Measurements from ENCODE around the gene ARHGAP44.

DNA sequence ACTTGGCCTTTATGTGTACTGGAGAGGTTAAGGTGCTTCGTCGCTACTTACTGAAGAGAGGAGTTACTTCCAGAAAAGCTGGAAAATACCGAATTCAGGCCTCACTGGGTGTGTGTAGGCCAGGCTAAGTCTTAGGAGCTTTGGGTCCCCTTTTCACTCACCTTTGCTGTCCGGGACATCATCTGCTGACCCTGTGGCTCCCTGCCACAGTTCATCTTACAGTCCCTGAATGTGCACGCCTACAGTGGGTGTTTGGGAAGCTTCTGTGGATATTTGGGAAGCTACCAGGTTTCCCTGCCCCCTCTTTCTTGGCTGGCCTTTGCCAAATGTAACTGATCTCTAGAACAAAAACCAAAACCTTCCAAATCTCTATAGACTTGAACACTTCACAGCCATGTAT lies 177.1 kb downstream of the ARHGAP44 start:
- TF ChIP-seq POLR2AphosphoS5 (IDR thresholded peaks at IDR 0.05; ENCODE audit: low read depth, low read length) (no peak), POLR2A (IDR thresholded peaks at IDR 0.05; ENCODE audit: low read depth, low read length) (no peak), TAF1 (IDR thresholded peaks at IDR 0.05; ENCODE audit: borderline replicate concordance, low read depth, low read length) (no peak)
